Measurements from ENCODE around the gene CWC25. TPM values are rescaled to one million over a fixed set of nuclear protein-coding genes. Genes with fewer than 3 reads are reported as not detected.

The CWC25 gene
- total and polyA plus RNA-seq, 9 of the 15 experiments (the other 6 are each of a cell fraction or from before 2014, with no cell fraction given): 16.5 to 27.4 (median 23.0) TPM

DNA sequence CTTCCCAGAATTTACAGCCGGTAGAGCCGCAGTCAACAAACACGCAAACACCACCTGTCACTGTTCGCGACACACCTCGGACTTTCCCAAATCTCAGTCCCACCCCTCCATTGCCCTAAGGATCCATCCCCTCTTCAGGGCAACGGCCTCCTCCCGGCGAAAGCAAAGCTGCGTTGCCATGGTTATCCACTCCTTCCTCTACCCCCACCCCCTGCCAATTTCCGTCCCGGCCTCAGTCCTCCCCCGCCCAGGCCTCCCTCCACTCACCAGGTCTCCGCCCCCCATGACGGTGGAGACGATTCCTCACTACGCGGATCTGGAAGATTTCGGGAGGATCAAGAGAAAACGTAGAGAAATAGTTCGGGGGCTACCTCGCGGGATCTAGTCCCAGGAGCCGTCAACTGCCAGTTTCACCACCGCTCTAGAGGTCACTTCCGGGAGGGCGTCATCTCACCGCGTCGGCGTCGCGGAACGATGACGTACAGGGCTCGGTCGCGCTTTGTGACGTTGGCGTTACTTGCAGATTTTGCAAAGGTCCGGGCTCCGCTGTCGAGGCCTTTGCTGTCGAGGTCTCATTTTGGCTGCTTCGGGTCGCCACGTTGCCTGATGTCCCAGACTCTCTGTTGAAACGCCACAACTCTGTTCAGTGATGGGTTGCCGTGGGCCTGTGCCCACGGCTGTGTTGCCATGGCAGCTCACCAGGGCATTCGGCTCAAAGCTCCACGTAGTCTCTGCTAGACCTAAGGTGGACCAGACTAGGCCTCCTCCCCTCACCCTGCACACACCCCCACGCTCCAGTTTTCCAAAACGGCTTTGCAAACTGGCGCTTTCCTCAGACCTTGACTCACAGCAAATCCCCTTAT, at the start of gene CWC25 (continued):
- TF ChIP-seq, protein P1, sequence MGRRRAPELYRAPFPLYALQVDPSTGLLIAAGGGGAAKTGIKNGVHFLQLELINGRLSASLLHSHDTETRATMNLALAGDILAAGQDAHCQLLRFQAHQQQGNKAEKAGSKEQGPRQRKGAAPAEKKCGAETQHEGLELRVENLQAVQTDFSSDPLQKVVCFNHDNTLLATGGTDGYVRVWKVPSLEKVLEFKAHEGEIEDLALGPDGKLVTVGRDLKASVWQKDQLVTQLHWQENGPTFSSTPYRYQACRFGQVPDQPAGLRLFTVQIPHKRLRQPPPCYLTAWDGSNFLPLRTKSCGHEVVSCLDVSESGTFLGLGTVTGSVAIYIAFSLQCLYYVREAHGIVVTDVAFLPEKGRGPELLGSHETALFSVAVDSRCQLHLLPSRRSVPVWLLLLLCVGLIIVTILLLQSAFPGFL (CRISPR knock-in tag; IDR thresholded peaks at IDR 0.05): 0 out of 2 replicates have a peak, but pooled peaks have one; percentile 45
- TF ChIP-seq, protein P2, sequence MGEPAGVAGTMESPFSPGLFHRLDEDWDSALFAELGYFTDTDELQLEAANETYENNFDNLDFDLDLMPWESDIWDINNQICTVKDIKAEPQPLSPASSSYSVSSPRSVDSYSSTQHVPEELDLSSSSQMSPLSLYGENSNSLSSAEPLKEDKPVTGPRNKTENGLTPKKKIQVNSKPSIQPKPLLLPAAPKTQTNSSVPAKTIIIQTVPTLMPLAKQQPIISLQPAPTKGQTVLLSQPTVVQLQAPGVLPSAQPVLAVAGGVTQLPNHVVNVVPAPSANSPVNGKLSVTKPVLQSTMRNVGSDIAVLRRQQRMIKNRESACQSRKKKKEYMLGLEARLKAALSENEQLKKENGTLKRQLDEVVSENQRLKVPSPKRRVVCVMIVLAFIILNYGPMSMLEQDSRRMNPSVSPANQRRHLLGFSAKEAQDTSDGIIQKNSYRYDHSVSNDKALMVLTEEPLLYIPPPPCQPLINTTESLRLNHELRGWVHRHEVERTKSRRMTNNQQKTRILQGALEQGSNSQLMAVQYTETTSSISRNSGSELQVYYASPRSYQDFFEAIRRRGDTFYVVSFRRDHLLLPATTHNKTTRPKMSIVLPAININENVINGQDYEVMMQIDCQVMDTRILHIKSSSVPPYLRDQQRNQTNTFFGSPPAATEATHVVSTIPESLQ (CRISPR knock-in tag; IDR thresholded peaks at IDR 0.05): no peak; the same call in 1 of the 2 replicates
- TF ChIP-seq COPS2 (conservative IDR thresholded peaks at IDR 0.05): peak; percentile 75; the same call in 1 of the 2 replicates
- TF ChIP-seq, protein P3, sequence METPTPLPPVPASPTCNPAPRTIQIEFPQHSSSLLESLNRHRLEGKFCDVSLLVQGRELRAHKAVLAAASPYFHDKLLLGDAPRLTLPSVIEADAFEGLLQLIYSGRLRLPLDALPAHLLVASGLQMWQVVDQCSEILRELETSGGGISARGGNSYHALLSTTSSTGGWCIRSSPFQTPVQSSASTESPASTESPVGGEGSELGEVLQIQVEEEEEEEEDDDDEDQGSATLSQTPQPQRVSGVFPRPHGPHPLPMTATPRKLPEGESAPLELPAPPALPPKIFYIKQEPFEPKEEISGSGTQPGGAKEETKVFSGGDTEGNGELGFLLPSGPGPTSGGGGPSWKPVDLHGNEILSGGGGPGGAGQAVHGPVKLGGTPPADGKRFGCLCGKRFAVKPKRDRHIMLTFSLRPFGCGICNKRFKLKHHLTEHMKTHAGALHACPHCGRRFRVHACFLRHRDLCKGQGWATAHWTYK (CRISPR knock-in tag; IDR thresholded peaks at IDR 0.05): 0 out of 2 replicates have a peak, but pooled peaks have one; percentile 29
- TF ChIP-seq KLF1 (tag; IDR thresholded peaks at IDR 0.05): peak; percentile 69; the same call in 1 of the 2 replicates
- TF ChIP-seq JUND (IDR thresholded peaks at IDR 0.05; ENCODE audit: borderline replicate concordance, low read depth, low read length): peak; percentile 88
- TF ChIP-seq JUND (tag; IDR thresholded peaks at IDR 0.05; ENCODE audit: borderline replicate concordance, low read depth, low read length): peak; percentile 52; the same call in 2 of the 3 replicates
- TF ChIP-seq MAZ (CRISPR knock-in tag; conservative IDR thresholded peaks at IDR 0.05 in 1 of 2, IDR thresholded peaks at IDR 0.05 in 1 of 2): peak; percentile 80 to 82
- TF ChIP-seq JUN (IDR thresholded peaks at IDR 0.05; ENCODE audit: borderline replicate concordance, low read depth, low read length): peak; percentile 85; the same call in 1 of the 2 replicates
- TF ChIP-seq JUN (CRISPR knock-in tag; IDR thresholded peaks at IDR 0.05; ENCODE audit: borderline replicate concordance): no peak

Data from K562 (cell line).